MM.1S (cell line): Measurements from ENCODE around the gene CACNG5.

Experiments
- DNase-seq: peaks from one replicate; pipeline ENCODE4 v3.0.0-alpha.2; 2015
- H2AFZ ChIP-seq: fragments of 300-600 bp; sonication (generic); 2 replicates; pipeline ENCODE4 v1.6.0; 2016; ENCODE audit warnings: antibody characterized with exemption, low read length
- H3F3A ChIP-seq: fragments of 300-600 bp; sonication (generic); 2 replicates; pipeline ENCODE4 v1.6.1; 2016; ENCODE audit warnings: mild to moderate bottlenecking, antibody characterized with exemption, low read length, moderate library complexity, mixed read lengths; ENCODE audit not compliant: insufficient read depth
- H3K27ac ChIP-seq: fragments of 300-600 bp; sonication (generic); 2 replicates; pipeline ENCODE4 v1.5.1; 2016; ENCODE audit warnings: mild to moderate bottlenecking, low read length
- H3K27me3 ChIP-seq: fragments of 300-600 bp; sonication (generic); replicated peaks from 2 replicates; pipeline ENCODE4 v1.6.0; 2016; ENCODE audit warnings: low read length; ENCODE audit not compliant: insufficient read depth
- H3K36me3 ChIP-seq: fragments of 300-600 bp; sonication (generic); replicated peaks from 2 replicates; pipeline ENCODE4 v1.6.1; 2016; ENCODE audit warnings: mild to moderate bottlenecking, low read length, mixed read lengths; ENCODE audit not compliant: insufficient read depth
- H3K4me1 ChIP-seq: fragments of 300-600 bp; sonication (generic); 2 replicates; pipeline ENCODE4 v1.6.1; 2016; ENCODE audit warnings: low read length, mixed read lengths
- H3K4me2 ChIP-seq: fragments of 300-600 bp; sonication (generic); 2 replicates; pipeline ENCODE4 v1.6.0; 2016; ENCODE audit warnings: low read depth, low read length
- H3K4me3 ChIP-seq: fragments of 300-600 bp; sonication (generic); 2 replicates; pipeline ENCODE4 v1.5.1; 2016; ENCODE audit warnings: low read length, mixed read lengths
- H3K79me2 ChIP-seq: fragments of 300-600 bp; sonication (generic); 2 replicates; pipeline ENCODE4 v1.6.1; 2016; ENCODE audit warnings: mixed run types, low read length, mixed read lengths
- H3K9ac ChIP-seq: fragments of 300-600 bp; sonication (generic); 2 replicates; pipeline ENCODE4 v1.6.1; 2016; ENCODE audit warnings: low read length, mixed read lengths
- H3K9me2 ChIP-seq: fragments of 300-600 bp; sonication (generic); replicated peaks from 2 replicates; pipeline ENCODE4 v1.6.1; 2016; ENCODE audit warnings: mild to moderate bottlenecking, low read length, mixed read lengths; ENCODE audit not compliant: insufficient read depth
- H3K9me3 ChIP-seq: fragments of 300-600 bp; sonication (generic); replicated peaks from 2 replicates; pipeline ENCODE4 v1.6.1; 2016; ENCODE audit warnings: mild to moderate bottlenecking, low read length, mixed read lengths; ENCODE audit not compliant: insufficient read depth
- H4K20me1 ChIP-seq: fragments of 300-600 bp; sonication (generic); 2 replicates; pipeline ENCODE4 v1.6.1; 2016; ENCODE audit warnings: mild to moderate bottlenecking, low read length, moderate library complexity, mixed read lengths; ENCODE audit not compliant: insufficient read depth
- CTCF ChIP-seq: fragments of 300-600 bp; sonication (generic); IDR thresholded peaks from 2 replicates; pipeline ENCODE4 v1.5.1; 2016; ENCODE audit warnings: antibody characterized with exemption, low read length, mixed read lengths
- EZH2 ChIP-seq: fragments of 300-600 bp; sonication (generic); optimal IDR thresholded peaks from 2 replicates; pipeline ENCODE3; 2017; ENCODE audit warnings: low read depth, mild to moderate bottlenecking, antibody characterized with exemption, low read length, mixed read lengths
- EZH2phosphoT487 ChIP-seq: fragments of 300-600 bp; sonication (generic); IDR thresholded peaks from 2 replicates; pipeline ENCODE4 v1.6.1; 2018; ENCODE audit warnings: antibody characterized with exemption, low read length

The CACNG5 gene

GRCh38 chr17:66831383-66832210 lies 3.3 kb upstream of the CACNG5 start:
- DNase-seq: no peak
- TF ChIP-seq EZH2phosphoT487 (no peak), EZH2 (no peak), CTCF (no peak)
- Histone ChIP-seq H3K27ac (no peak overlapping the region), H3F3A (no peaks in the 10 kb centered on the region), H3K79me2 (no peaks in the 10 kb centered on the region), H3K27me3 (no peaks in the 10 kb centered on the region), H3K4me1 (no peaks in the 10 kb centered on the region), H3K9ac (no peak overlapping the region), H3K4me2 (no peak overlapping the region), H2AFZ (no peak overlapping the region), H3K9me3 (no peaks in the 10 kb centered on the region), H3K4me3 (no peak overlapping the region), H4K20me1 (no peaks in the 10 kb centered on the region), H3K9me2 (no peaks in the 10 kb centered on the region), H3K36me3 (no peaks in the 10 kb centered on the region)

GRCh38 chr17:66833201-66833600 lies 1.7 kb upstream of the CACNG5 start:
- H3K9me3 ChIP-seq: no peaks in the 10 kb centered on the region
- H3K4me1 ChIP-seq: no peaks in the 10 kb centered on the region
- H4K20me1 ChIP-seq: no peaks in the 10 kb centered on the region
- no peaks in the 10 kb centered on the region for H3F3A ChIP-seq
- H3K36me3 ChIP-seq: no peaks in the 10 kb centered on the region
- no peak overlapping the region for H3K27ac ChIP-seq
- no peak overlapping the region for H3K4me3 ChIP-seq
- no peaks in the 10 kb centered on the region for H3K79me2 ChIP-seq
- H2AFZ ChIP-seq: no peak overlapping the region
- no peaks in the 10 kb centered on the region for H3K27me3 ChIP-seq
- no peak overlapping the region for H3K4me2 ChIP-seq
- no peak for TF ChIP-seq EZH2phosphoT487
- TF ChIP-seq EZH2: no peak
- no peak for TF ChIP-seq CTCF
- H3K9ac ChIP-seq: no peak overlapping the region
- DNase-seq: no peak
- no peaks in the 10 kb centered on the region for H3K9me2 ChIP-seq

DNA sequence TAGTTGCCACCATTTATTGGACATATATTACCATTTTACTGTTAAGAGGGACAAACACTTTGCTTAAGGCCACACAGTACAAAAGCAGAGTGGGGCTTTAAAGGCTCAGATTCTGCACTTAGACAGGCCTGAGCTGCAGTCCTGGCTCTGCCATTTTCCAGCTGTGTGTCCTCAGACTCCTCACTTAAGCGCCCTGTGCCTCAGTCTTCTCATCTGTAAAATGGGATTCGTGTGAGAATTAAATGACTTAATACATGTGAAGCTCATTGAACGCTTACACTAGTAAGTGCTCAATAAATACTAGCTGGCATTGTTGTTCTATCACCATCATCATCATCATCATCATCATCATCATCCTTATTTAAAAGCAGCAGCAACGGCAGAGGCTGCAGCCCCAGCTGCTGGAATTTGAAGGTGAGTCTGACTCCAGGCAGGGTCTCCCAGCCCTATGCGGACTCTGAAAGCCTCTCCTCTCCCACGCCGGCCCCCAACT lies 445 bp upstream of the CACNG5 start:
- no peak overlapping the region for H3K27ac ChIP-seq
- H3K4me3 ChIP-seq: no peak overlapping the region
- DNase-seq: no peak
- H3K36me3 ChIP-seq: no peaks in the 10 kb centered on the region
- TF ChIP-seq CTCF (no peak), EZH2 (no peak), EZH2phosphoT487 (no peak)
- H3K9ac ChIP-seq: no peak overlapping the region
- no peaks in the 10 kb centered on the region for H3K4me1 ChIP-seq
- H3K9me2 ChIP-seq: no peaks in the 10 kb centered on the region
- no peaks in the 10 kb centered on the region for H4K20me1 ChIP-seq
- H3F3A ChIP-seq: no peaks in the 10 kb centered on the region
- no peak overlapping the region for H2AFZ ChIP-seq
- H3K9me3 ChIP-seq: no peaks in the 10 kb centered on the region
- no peak overlapping the region for H3K4me2 ChIP-seq
- H3K27me3 ChIP-seq: no peaks in the 10 kb centered on the region
- H3K79me2 ChIP-seq: no peaks in the 10 kb centered on the region
